ENCODE data around the gene PPM1H. TPM values are rescaled to one million over a fixed set of nuclear protein-coding genes. Genes with fewer than 3 reads are reported as not detected.
"Not testable (repeated sequence)": the region's sequence is repeated elsewhere in the genome, so short reads cannot be mapped to it uniquely, and the experiment has no call there.

PPM1H gene
- total RNA-seq, 2 experiments from 2014 or later: not detected

DNA sequence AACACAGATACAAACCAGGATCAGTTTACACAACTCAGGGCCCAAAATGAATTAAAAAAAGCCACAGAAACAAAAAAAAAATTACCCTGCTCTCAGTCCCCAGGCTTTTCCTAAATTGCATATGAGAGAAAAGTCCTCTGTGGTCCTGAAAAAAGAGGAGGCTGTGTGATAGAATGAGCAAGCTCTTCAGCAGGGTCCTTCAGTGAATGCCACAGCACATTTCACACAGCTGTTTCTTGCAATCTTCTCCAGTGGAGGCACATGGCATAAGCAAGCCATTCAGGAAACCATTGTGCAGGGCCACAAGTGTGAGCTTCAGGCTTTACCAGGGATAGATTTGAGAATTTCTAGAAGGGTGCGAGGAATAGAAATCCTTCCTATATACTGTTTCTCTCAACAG lies 168.5 kb downstream of the PPM1H start:
- Mint-ChIP-seq H3K4me1 (peaks cover 3% of the 10 kb centered on the region), H3K9me3 (no peaks in the 10 kb centered on the region), H3K27me3 (peaks cover 4% of the 10 kb centered on the region), H3K4me3 (no peak overlapping the region), H3K36me3 (ENCODE audit: low read depth) (no peaks in the 10 kb centered on the region), H3K27ac (no peak overlapping the region)
- ChIA-PET CTCF (interaction anchor here (1.2 to 1.4 kb wide), 2 partner anchors 9 to 185 kb away, joined by 3 read pairs; no protein-coding TSS in a partner anchor), POLR2A (no interaction called here)
- DNase-seq: no peak

- Mint-ChIP-seq H3K9me3 (no peaks in the 10 kb centered on the region), H3K4me3 (no peak overlapping the region), H3K27ac (no peak overlapping the region), H3K36me3 (ENCODE audit: low read depth) (no peaks in the 10 kb centered on the region), H3K4me1 (peaks cover 8% of the 10 kb centered on the region), H3K27me3 (peaks cover 4% of the 10 kb centered on the region)
- ChIA-PET CTCF (interaction anchor here (0.6 to 1.2 kb wide), 4 partner anchors 24 to 297 kb away, joined by 3 read pairs; no protein-coding TSS in a partner anchor), POLR2A (no interaction called here)
- no peak for DNase-seq
Observed at GRCh38 chr12:62763861-62764645, 170.9 kb downstream of the PPM1H start.

DNA sequence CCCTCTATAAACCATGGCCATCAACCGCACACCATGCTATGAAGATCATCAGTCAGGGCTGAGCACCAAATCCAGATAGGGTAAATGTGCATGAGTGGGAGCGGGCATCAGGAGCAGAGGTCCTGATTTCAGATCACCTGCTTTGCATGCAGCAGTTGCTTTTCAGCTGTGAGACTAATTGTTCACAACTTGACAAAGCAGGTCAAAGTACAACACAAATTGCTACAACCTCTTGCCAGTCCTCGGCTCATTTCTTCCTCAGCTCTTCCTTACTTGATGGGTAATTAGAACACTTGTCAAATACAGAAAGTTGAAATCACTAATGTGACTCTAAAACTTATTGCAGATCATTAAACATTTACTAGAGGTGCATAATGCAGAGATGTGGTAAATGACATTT lies 171.6 kb downstream of the PPM1H start:
- ChIA-PET POLR2A (no interaction called here), CTCF (interaction anchor here (1.2 kb wide), 1 partner anchor 24 kb away, joined by 3 read pairs; no protein-coding TSS in a partner anchor)
- peaks cover 2% of the 10 kb centered on the region for H3K27me3 Mint-ChIP-seq
- no peak overlapping the region for H3K27ac Mint-ChIP-seq
- peaks cover 10% of the 10 kb centered on the region for H3K4me1 Mint-ChIP-seq
- no peaks in the 10 kb centered on the region for H3K36me3 Mint-ChIP-seq (ENCODE audit: low read depth)
- no peak for DNase-seq
- H3K4me3 Mint-ChIP-seq: no peak overlapping the region
- H3K9me3 Mint-ChIP-seq: no peaks in the 10 kb centered on the region

DNA sequence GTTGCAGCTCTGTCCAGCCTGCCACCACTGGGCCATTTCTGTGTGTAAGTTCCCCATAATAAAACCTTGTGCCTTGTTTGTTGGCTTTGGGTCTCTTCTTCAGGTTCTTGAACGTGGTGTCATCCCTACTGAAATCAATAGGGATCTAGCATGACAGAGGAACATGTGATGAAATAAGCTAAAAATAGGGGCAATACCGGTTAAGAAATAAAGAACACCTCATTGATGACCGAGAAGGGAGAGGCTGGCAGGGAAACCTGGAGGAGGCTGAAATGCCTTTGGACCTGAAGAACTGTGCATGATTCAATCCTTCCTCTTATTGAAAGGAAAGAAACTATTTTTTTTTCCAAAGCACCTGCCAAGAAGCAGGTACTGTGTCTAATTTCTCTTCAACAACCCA lies 172.3 kb downstream of the PPM1H start:
- ChIA-PET CTCF (no interaction called here), POLR2A (no interaction called here)
- Mint-ChIP-seq H3K9me3 (no peaks in the 10 kb centered on the region), H3K4me1 (peaks cover 9% of the 10 kb centered on the region), H3K27me3 (peaks cover 2% of the 10 kb centered on the region), H3K36me3 (ENCODE audit: low read depth) (no peaks in the 10 kb centered on the region), H3K4me3 (no peak overlapping the region), H3K27ac (no peak overlapping the region)
- no peak for DNase-seq

GRCh38 chr12:62761658-62762057 lies 173.3 kb downstream of the PPM1H start:
- H3K9me3 Mint-ChIP-seq: peaks cover 2% of the 10 kb centered on the region
- peaks cover 9% of the 10 kb centered on the region for H3K4me1 Mint-ChIP-seq
- POLR2A ChIA-PET: no interaction called here
- H3K27ac Mint-ChIP-seq: no peak overlapping the region
- no peak overlapping the region for H3K4me3 Mint-ChIP-seq
- CTCF ChIA-PET: no interaction called here
- DNase-seq: no peak
- H3K27me3 Mint-ChIP-seq: peaks cover 2% of the 10 kb centered on the region
- H3K36me3 Mint-ChIP-seq (ENCODE audit: low read depth): no peaks in the 10 kb centered on the region

DNA sequence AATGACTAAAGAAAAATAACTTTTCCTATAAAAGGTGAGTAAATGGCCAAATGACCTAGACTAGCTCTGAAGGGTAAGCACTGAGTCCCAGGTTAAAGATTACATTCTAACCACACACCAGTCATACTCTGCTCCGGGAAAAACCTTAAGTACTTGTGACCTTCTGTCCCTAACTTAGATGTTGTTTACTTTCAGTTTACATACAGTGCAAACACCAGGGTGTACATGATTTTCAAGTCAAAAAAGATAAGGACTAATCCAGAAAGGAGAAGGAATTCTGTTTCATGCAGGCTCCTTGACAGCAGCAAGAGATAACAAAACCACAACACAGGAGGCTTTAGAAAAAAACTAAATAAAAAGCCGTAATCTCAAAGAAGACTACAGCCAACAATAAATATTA lies 174.2 kb downstream of the PPM1H start:
- Mint-ChIP-seq H3K4me1 (peaks cover 9% of the 10 kb centered on the region), H3K9me3 (peaks cover 2% of the 10 kb centered on the region), H3K27me3 (peaks cover 2% of the 10 kb centered on the region), H3K27ac (no peak overlapping the region), H3K4me3 (no peak overlapping the region), H3K36me3 (ENCODE audit: low read depth) (no peaks in the 10 kb centered on the region)
- CTCF ChIA-PET: no interaction called here
- POLR2A ChIA-PET: no interaction called here
- no peak for DNase-seq

DNA sequence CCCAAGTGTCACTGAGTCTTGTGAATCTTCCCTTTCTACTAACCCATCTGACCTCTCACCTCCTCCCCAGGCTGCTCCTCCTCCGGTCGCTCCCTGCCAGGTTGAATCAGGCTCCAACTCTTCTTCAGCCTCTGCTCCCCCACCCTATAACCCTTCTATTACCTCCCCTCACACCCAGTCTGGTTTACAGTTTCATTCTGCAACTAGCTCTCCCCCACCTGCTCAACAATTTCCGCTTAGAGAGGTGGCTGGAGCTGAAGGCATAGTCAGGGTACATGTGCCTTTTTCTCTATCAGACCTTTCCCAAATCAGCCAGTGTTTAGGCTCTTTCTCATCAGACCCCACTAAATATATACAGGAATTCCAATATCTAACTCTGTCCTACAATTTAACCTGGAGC lies 174.6 kb downstream of the PPM1H start:
- H3K27ac Mint-ChIP-seq; POLR2A ChIA-PET; H3K36me3 Mint-ChIP-seq (ENCODE audit: low read depth): not testable (repeated sequence)

DNA sequence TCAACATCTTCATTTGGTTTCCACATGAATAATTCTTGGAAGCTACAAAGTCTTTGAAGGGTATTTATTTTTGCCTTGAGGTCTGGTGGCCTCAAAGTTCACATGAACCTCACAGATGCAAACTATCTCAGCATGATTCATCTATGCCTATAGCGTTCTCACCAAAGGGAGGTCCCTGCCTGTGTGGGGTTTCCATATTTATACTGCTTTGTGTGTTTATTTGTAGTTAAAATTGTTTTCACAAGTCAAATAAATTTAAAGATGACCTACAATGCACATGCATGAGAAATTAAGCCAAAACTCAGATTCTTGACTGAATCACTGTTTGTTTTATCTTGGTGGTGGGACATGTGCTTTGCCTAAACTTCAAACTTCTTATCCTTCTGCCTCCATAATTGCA lies 176.7 kb downstream of the PPM1H start:
- Mint-ChIP-seq H3K36me3 (ENCODE audit: low read depth) (no peaks in the 10 kb centered on the region), H3K27ac (no peak overlapping the region), H3K27me3 (peaks cover 10% of the 10 kb centered on the region), H3K4me1 (peaks cover 9% of the 10 kb centered on the region), H3K4me3 (no peak overlapping the region), H3K9me3 (peaks cover 2% of the 10 kb centered on the region)
- DNase-seq: no peak
- POLR2A ChIA-PET: interaction anchor here (0.5 kb wide), 1 partner anchor 121 kb away, joined by 3 read pairs; no protein-coding TSS in a partner anchor
- CTCF ChIA-PET: interaction anchor here (1.2 kb wide), 1 partner anchor 9 kb away, joined by 3 read pairs; no protein-coding TSS in a partner anchor

More for the DNA sequence above, 174.6 kb downstream of the PPM1H start:
- H3K4me1 Mint-ChIP-seq, H3K27me3 Mint-ChIP-seq, H3K9me3 Mint-ChIP-seq, H3K4me3 Mint-ChIP-seq, CTCF ChIA-PET, DNase-seq: not testable (repeated sequence)

DNA sequence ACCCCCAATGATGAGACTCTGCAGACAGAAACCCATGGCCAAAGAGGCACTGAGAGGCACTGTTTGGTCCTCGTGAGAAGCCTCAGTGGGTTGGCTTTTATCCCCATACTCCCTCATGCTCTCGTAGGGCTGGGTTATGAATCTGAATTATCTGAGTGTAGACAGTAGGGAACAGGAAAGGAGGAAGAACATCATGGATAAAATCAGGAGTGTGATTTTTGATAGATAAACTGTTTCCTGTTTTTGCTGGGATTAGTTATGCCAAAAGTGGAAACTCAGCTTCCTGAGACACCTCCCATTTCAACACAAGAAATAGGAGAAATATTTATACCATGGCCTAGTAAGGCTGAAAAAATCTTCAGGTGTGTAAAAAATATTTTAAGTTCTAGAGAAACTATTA lies 177.9 kb downstream of the PPM1H start:
- Mint-ChIP-seq H3K27me3 (peaks cover 14% of the 10 kb centered on the region), H3K9me3 (peaks cover 2% of the 10 kb centered on the region), H3K4me3 (no peak overlapping the region), H3K27ac (no peak overlapping the region), H3K4me1 (peaks cover 9% of the 10 kb centered on the region), H3K36me3 (ENCODE audit: low read depth) (no peaks in the 10 kb centered on the region)
- ChIA-PET CTCF (interaction anchor here (1.2 kb wide), 1 partner anchor 10 kb away, joined by 3 read pairs; no protein-coding TSS in a partner anchor), POLR2A (no interaction called here)
- DNase-seq: no peak

GRCh38 chr12:62754706-62755105 lies 180.2 kb downstream of the PPM1H start:
- POLR2A ChIA-PET: no interaction called here
- Mint-ChIP-seq H3K4me1 (peaks cover 4% of the 10 kb centered on the region), H3K4me3 (no peak overlapping the region), H3K9me3 (peaks cover 2% of the 10 kb centered on the region), H3K27me3 (peaks cover 28% of the 10 kb centered on the region), H3K27ac (no peak overlapping the region), H3K36me3 (ENCODE audit: low read depth) (no peaks in the 10 kb centered on the region)
- CTCF ChIA-PET: no interaction called here
- DNase-seq: no peak

DNA sequence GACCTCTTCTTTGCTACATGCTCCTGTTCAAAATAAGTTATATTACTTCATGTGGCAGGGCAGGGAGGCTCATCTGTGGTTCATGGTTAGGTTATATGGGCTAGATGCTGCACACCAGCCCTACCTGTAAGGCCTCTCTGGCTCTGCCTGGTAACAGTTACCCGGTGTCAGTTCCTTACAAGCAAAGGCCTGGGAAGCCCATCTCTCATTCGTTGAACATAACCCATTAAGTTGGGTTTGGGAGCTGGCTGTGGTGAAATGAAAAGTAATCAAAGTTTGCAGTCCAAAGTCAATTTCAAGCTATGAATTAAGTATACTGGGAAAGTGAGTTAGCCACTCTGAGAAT lies 183.2 kb downstream of the PPM1H start:
- CTCF ChIA-PET: no interaction called here
- H3K27me3 Mint-ChIP-seq: peaks cover 34% of the 10 kb centered on the region

GRCh38 chr12:62750941-62751809 lies 183.8 kb downstream of the PPM1H start:
- no peak for DNase-seq
- Mint-ChIP-seq H3K9me3 (no peaks in the 10 kb centered on the region), H3K4me3 (no peak overlapping the region), H3K27me3 (peaks cover 34% of the 10 kb centered on the region), H3K4me1 (no peaks in the 10 kb centered on the region), H3K36me3 (ENCODE audit: low read depth) (no peaks in the 10 kb centered on the region), H3K27ac (no peak overlapping the region)
- ChIA-PET CTCF (no interaction called here), POLR2A (no interaction called here)

More for the DNA sequence above, 183.2 kb downstream of the PPM1H start:
- DNase-seq: no peak
- no peaks in the 10 kb centered on the region for H3K36me3 Mint-ChIP-seq (ENCODE audit: low read depth)
- no peak overlapping the region for H3K4me3 Mint-ChIP-seq
- no peaks in the 10 kb centered on the region for H3K9me3 Mint-ChIP-seq
- no peaks in the 10 kb centered on the region for H3K4me1 Mint-ChIP-seq
- POLR2A ChIA-PET: no interaction called here
- H3K27ac Mint-ChIP-seq: no peak overlapping the region

GRCh38 chr12:62749586-62749985 lies 185.4 kb downstream of the PPM1H start:
- CTCF ChIA-PET: interaction anchor here (0.7 to 1.2 kb wide), 2 partner anchors 36 to 134 kb away, joined by 3 read pairs; no protein-coding TSS in a partner anchor
- DNase-seq: no peak
- Mint-ChIP-seq H3K36me3 (ENCODE audit: low read depth) (no peaks in the 10 kb centered on the region), H3K27ac (no peak overlapping the region), H3K9me3 (no peaks in the 10 kb centered on the region), H3K4me3 (no peak overlapping the region), H3K4me1 (peaks cover 1% of the 10 kb centered on the region), H3K27me3 (peaks cover 34% of the 10 kb centered on the region)
- POLR2A ChIA-PET: no interaction called here

Data from activated CD4-positive, alpha-beta T cell treated with anti-CD3 and anti-CD28 coated beads, Interleukin-2, amount 10 ng/mL, durations not matched to agents 7 days and 5 days (primary cell).